ENCODE data around the gene NBAS. TPM values are rescaled to one million over a fixed set of nuclear protein-coding genes. Genes with fewer than 3 reads are reported as not detected.
"Not testable (repeated sequence)": the region's sequence is repeated elsewhere in the genome, so short reads cannot be mapped to it uniquely, and the experiment has no call there.

NBAS gene
- polyA plus RNA-seq, 4 donors = 26.0 to 67.2 (median 33.6) TPM

- no peak for DNase-seq
- Histone ChIP-seq H3K4me1 (ENCODE audit: control insufficient read depth in 3 of 3, insufficient read depth in 2 of 3, low read depth in 1 of 3, low read length in 2 of 3) (no peaks in the 10 kb centered on the region), H3K9me3 (ENCODE audit: control insufficient read depth in 2 of 2, insufficient read depth in 1 of 2, low read depth in 1 of 2, low read length in 1 of 2) (no peaks in the 10 kb centered on the region), H3K27me3 (ENCODE audit: control insufficient read depth in 3 of 3, insufficient read depth in 3 of 3, low read length in 3 of 3) (no peaks in the 10 kb centered on the region), H3K27ac (ENCODE audit: low read depth in 1 of 3, low read length in 2 of 3) (no peak overlapping the region), H3K4me3 (ENCODE audit: low read depth in 1 of 3, low read length in 3 of 3) (no peak overlapping the region), H3K36me3 (ENCODE audit: control insufficient read depth in 3 of 3, insufficient read depth in 2 of 3, low read depth in 1 of 3, low read length in 3 of 3) (peaks cover 0 to 4% (median 3%) of the 10 kb centered on the region in 3 donors)
- WGBS, 3 donors = 89 to 98% (median 91%) methylated on average over 5 of the region's 5 CpGs
- no peak for FAIRE-seq
Measured at GRCh38 chr2:15448250-15448839, 112.8 kb downstream of the NBAS start.

GRCh38 chr2:15447381-15447780 is 113.8 kb downstream of the NBAS start:
- H3K4me3 ChIP-seq (ENCODE audit: low read depth in 1 of 3, low read length in 3 of 3) = no peak overlapping the region
- H3K27me3 ChIP-seq (ENCODE audit: control insufficient read depth in 3 of 3, insufficient read depth in 3 of 3, low read length in 3 of 3) = no peaks in the 10 kb centered on the region
- H3K27ac ChIP-seq (ENCODE audit: low read depth in 1 of 3, low read length in 2 of 3) = no peak overlapping the region
- no peaks in the 10 kb centered on the region for H3K4me1 ChIP-seq (ENCODE audit: control insufficient read depth in 3 of 3, insufficient read depth in 2 of 3, low read depth in 1 of 3, low read length in 2 of 3)
- DNase-seq (no peak), FAIRE-seq (no peak)
- WGBS, 3 donors = 94 to 96% (median 95%) methylated on average over 2 of the region's 2 CpGs
- peaks cover 0 to 4% (median 3%) of the 10 kb centered on the region in 3 donors for H3K36me3 ChIP-seq (ENCODE audit: control insufficient read depth in 3 of 3, insufficient read depth in 2 of 3, low read depth in 1 of 3, low read length in 3 of 3)
- no peaks in the 10 kb centered on the region for H3K9me3 ChIP-seq (ENCODE audit: control insufficient read depth in 2 of 2, insufficient read depth in 1 of 2, low read depth in 1 of 2, low read length in 1 of 2)

GRCh38 chr2:15446961-15447360 is 114.2 kb downstream of the NBAS start:
- FAIRE-seq (no peak), DNase-seq (no peak)
- Histone ChIP-seq H3K4me3 (ENCODE audit: low read depth in 1 of 3, low read length in 3 of 3) (no peak overlapping the region), H3K27ac (ENCODE audit: low read depth in 1 of 3, low read length in 2 of 3) (no peak overlapping the region), H3K4me1 (ENCODE audit: control insufficient read depth in 3 of 3, insufficient read depth in 2 of 3, low read depth in 1 of 3, low read length in 2 of 3) (no peaks in the 10 kb centered on the region), H3K9me3 (ENCODE audit: control insufficient read depth in 2 of 2, insufficient read depth in 1 of 2, low read depth in 1 of 2, low read length in 1 of 2) (no peaks in the 10 kb centered on the region), H3K27me3 (ENCODE audit: control insufficient read depth in 3 of 3, insufficient read depth in 3 of 3, low read length in 3 of 3) (no peaks in the 10 kb centered on the region), H3K36me3 (ENCODE audit: control insufficient read depth in 3 of 3, insufficient read depth in 2 of 3, low read depth in 1 of 3, low read length in 3 of 3) (peaks cover 0 to 4% (median 3%) of the 10 kb centered on the region in 3 donors)
- WGBS, 3 donors = 90 to 96% (median 95%) methylated on average over 4 of the region's 4 CpGs

GRCh38 chr2:15445891-15446562 is 115.1 kb downstream of the NBAS start:
- Histone ChIP-seq H3K4me1 (ENCODE audit: control insufficient read depth in 3 of 3, insufficient read depth in 2 of 3, low read depth in 1 of 3, low read length in 2 of 3) (no peaks in the 10 kb centered on the region), H3K27me3 (ENCODE audit: control insufficient read depth in 3 of 3, insufficient read depth in 3 of 3, low read length in 3 of 3) (no peaks in the 10 kb centered on the region), H3K27ac (ENCODE audit: low read depth in 1 of 3, low read length in 2 of 3) (no peak overlapping the region), H3K4me3 (ENCODE audit: low read depth in 1 of 3, low read length in 3 of 3) (no peak overlapping the region), H3K9me3 (ENCODE audit: control insufficient read depth in 2 of 2, insufficient read depth in 1 of 2, low read depth in 1 of 2, low read length in 1 of 2) (no peaks in the 10 kb centered on the region), H3K36me3 (ENCODE audit: control insufficient read depth in 3 of 3, insufficient read depth in 2 of 3, low read depth in 1 of 3, low read length in 3 of 3) (peaks cover 0 to 3% (median 2%) of the 10 kb centered on the region in 3 donors)
- 93 to 96% (median 95%) methylated on average over 2 of the region's 2 CpGs for WGBS, 3 donors
- FAIRE-seq = no peak
- DNase-seq = no peak

- H3K9me3 ChIP-seq (ENCODE audit: control insufficient read depth in 2 of 2, insufficient read depth in 1 of 2, low read depth in 1 of 2, low read length in 1 of 2); H3K36me3 ChIP-seq (ENCODE audit: control insufficient read depth in 3 of 3, insufficient read depth in 2 of 3, low read depth in 1 of 3, low read length in 3 of 3); H3K4me1 ChIP-seq (ENCODE audit: control insufficient read depth in 3 of 3, insufficient read depth in 2 of 3, low read depth in 1 of 3, low read length in 2 of 3); H3K27ac ChIP-seq (ENCODE audit: low read depth in 1 of 3, low read length in 2 of 3); DNase-seq; H3K27me3 ChIP-seq (ENCODE audit: control insufficient read depth in 3 of 3, insufficient read depth in 3 of 3, low read length in 3 of 3); FAIRE-seq; H3K4me3 ChIP-seq (ENCODE audit: low read depth in 1 of 3, low read length in 3 of 3): not testable (repeated sequence)
- 94 to 95% (median 94%) methylated on average over 20 to 22 of the region's 22 CpGs for WGBS, 3 donors
Measured at GRCh38 chr2:15439768-15440524, 121.2 kb downstream of the NBAS start.

- FAIRE-seq; DNase-seq; H3K9me3 ChIP-seq (ENCODE audit: control insufficient read depth in 2 of 2, insufficient read depth in 1 of 2, low read depth in 1 of 2, low read length in 1 of 2); H3K27me3 ChIP-seq (ENCODE audit: control insufficient read depth in 3 of 3, insufficient read depth in 3 of 3, low read length in 3 of 3); H3K4me1 ChIP-seq (ENCODE audit: control insufficient read depth in 3 of 3, insufficient read depth in 2 of 3, low read depth in 1 of 3, low read length in 2 of 3); H3K27ac ChIP-seq (ENCODE audit: low read depth in 1 of 3, low read length in 2 of 3); H3K4me3 ChIP-seq (ENCODE audit: low read depth in 1 of 3, low read length in 3 of 3); H3K36me3 ChIP-seq (ENCODE audit: control insufficient read depth in 3 of 3, insufficient read depth in 2 of 3, low read depth in 1 of 3, low read length in 3 of 3): not testable (repeated sequence)
- 90 to 99% (median 98%) methylated on average over 10 of the region's 10 CpGs for WGBS, 3 donors
Measured at GRCh38 chr2:15439366-15439765, 121.8 kb downstream of the NBAS start.

GRCh38 chr2:15436195-15436594 is 124.9 kb downstream of the NBAS start:
- no peak for DNase-seq
- H3K4me1 ChIP-seq (ENCODE audit: control insufficient read depth in 3 of 3, insufficient read depth in 2 of 3, low read depth in 1 of 3, low read length in 2 of 3) = peaks cover 0 to 3% (median 0%) of the 10 kb centered on the region in 3 donors
- H3K27me3 ChIP-seq (ENCODE audit: control insufficient read depth in 3 of 3, insufficient read depth in 3 of 3, low read length in 3 of 3) = no peaks in the 10 kb centered on the region
- no peak for FAIRE-seq
- H3K27ac ChIP-seq (ENCODE audit: low read depth in 1 of 3, low read length in 2 of 3) = no peak overlapping the region
- WGBS, 3 donors = 85 to 90% (median 89%) methylated on average over 2 of the region's 2 CpGs
- H3K4me3 ChIP-seq (ENCODE audit: low read depth in 1 of 3, low read length in 3 of 3) = no peak overlapping the region
- H3K9me3 ChIP-seq (ENCODE audit: control insufficient read depth in 2 of 2, insufficient read depth in 1 of 2, low read depth in 1 of 2, low read length in 1 of 2) = peaks cover 0 to 3% of the 10 kb centered on the region in 2 donors
- H3K36me3 ChIP-seq (ENCODE audit: control insufficient read depth in 3 of 3, insufficient read depth in 2 of 3, low read depth in 1 of 3, low read length in 3 of 3) = peaks cover 0 to 7% (median 0%) of the 10 kb centered on the region in 3 donors

GRCh38 chr2:15435474-15435873 is 125.7 kb downstream of the NBAS start:
- peaks cover 0 to 7% (median 0%) of the 10 kb centered on the region in 3 donors for H3K36me3 ChIP-seq (ENCODE audit: control insufficient read depth in 3 of 3, insufficient read depth in 2 of 3, low read depth in 1 of 3, low read length in 3 of 3)
- DNase-seq = peak; percentile 58 to 73
- no peak for FAIRE-seq
- no peak overlapping the region for H3K4me3 ChIP-seq (ENCODE audit: low read depth in 1 of 3, low read length in 3 of 3)
- no peak overlapping the region for H3K27ac ChIP-seq (ENCODE audit: low read depth in 1 of 3, low read length in 2 of 3)
- H3K4me1 ChIP-seq (ENCODE audit: control insufficient read depth in 3 of 3, insufficient read depth in 2 of 3, low read depth in 1 of 3, low read length in 2 of 3) = peaks cover 0 to 3% (median 0%) of the 10 kb centered on the region in 3 donors
- H3K27me3 ChIP-seq (ENCODE audit: control insufficient read depth in 3 of 3, insufficient read depth in 3 of 3, low read length in 3 of 3) = no peaks in the 10 kb centered on the region
- 27 to 59% (median 39%) methylated on average over 5 of the region's 5 CpGs for WGBS, 3 donors
- H3K9me3 ChIP-seq (ENCODE audit: control insufficient read depth in 2 of 2, insufficient read depth in 1 of 2, low read depth in 1 of 2, low read length in 1 of 2) = peaks cover 0 to 3% of the 10 kb centered on the region in 2 donors
